ENCODE results near the gene CBX8.

GRCh38 chr17:79784353-79785016, 12.4 kb downstream of the CBX8 start:
- TF ChIP-seq CTCF (IDR thresholded peaks at IDR 0.05) (no peak), POLR2A (IDR thresholded peaks at IDR 0.05) (no peak)
